GM23338 (cell line): Measurements from ENCODE around the gene RILP. TPM values are rescaled to one million over a fixed set of nuclear protein-coding genes. Genes with fewer than 3 reads are reported as not detected.

Experiments
- ATAC-seq: fragments of 200-7000 bp; cut with Tn5 transposase; 3 replicates; pipeline ENCODE4 v1.9.1; 2020
- DNase-seq: peaks from one replicate; pipeline ENCODE4 v3.0.0-alpha.2; 2015; ENCODE audit warnings: low spot score
- H2AFZ ChIP-seq: fragments of 200-600 bp; sonication (generic); 2 replicates; pipeline ENCODE4 v1.8.0; 2016; ENCODE audit warnings: antibody characterized with exemption, mild to moderate bottlenecking, moderate library complexity
- H3F3A ChIP-seq: fragments of 200-600 bp; sonication (generic); replicated peaks from 2 replicates; pipeline ENCODE4 v1.8.0; 2017; ENCODE audit warnings: antibody characterized with exemption, mixed run types, low read depth
- H3K27ac ChIP-seq: fragments of 200-600 bp; sonication (generic); 2 replicates; pipeline ENCODE4 v1.6.1; 2016; ENCODE audit warnings: low read depth
- H3K27me3 ChIP-seq: fragments of 200-600 bp; sonication (generic); 2 replicates; pipeline ENCODE4 v1.8.0; 2016; ENCODE audit warnings: mild to moderate bottlenecking, mixed run types, moderate library complexity; ENCODE audit not compliant: insufficient read depth
- H3K36me3 ChIP-seq: fragments of 200-600 bp; sonication (generic); 2 replicates; pipeline ENCODE4 v1.8.0; 2016; ENCODE audit warnings: mild to moderate bottlenecking; ENCODE audit not compliant: insufficient read depth
- H3K4me1 ChIP-seq: fragments of 200-600 bp; sonication (generic); 2 replicates; pipeline ENCODE4 v1.8.0; 2016; ENCODE audit warnings: mild to moderate bottlenecking, moderate library complexity; ENCODE audit not compliant: insufficient read depth
- H3K4me2 ChIP-seq: fragments of 200-600 bp; sonication (generic); 2 replicates; pipeline ENCODE4 v1.7.1; 2017; ENCODE audit warnings: mixed run types
- H3K4me3 ChIP-seq: fragments of 200-600 bp; sonication (generic); 2 replicates; pipeline ENCODE4 v1.6.1; 2016; ENCODE audit warnings: mixed run types
- H3K79me2 ChIP-seq: fragments of 200-600 bp; sonication (generic); replicated peaks from 2 replicates; pipeline ENCODE4 v1.8.0; 2017; ENCODE audit warnings: mild to moderate bottlenecking; ENCODE audit not compliant: insufficient read depth
- H3K9me2 ChIP-seq: fragments of 200-600 bp; sonication (generic); 2 replicates; pipeline ENCODE4 v1.8.0; 2017; ENCODE audit not compliant: insufficient read depth
- H4K20me1 ChIP-seq: fragments of 200-600 bp; sonication (generic); replicated peaks from 2 replicates; pipeline ENCODE4 v1.8.0; 2017; ENCODE audit warnings: mild to moderate bottlenecking; ENCODE audit not compliant: insufficient read depth
- H3K27ac Mint-ChIP-seq: 2 replicates; pipeline ENCODE4 v1.8.0; 2020; ENCODE audit warnings: inconsistent platforms, mild to moderate bottlenecking, moderate library complexity, mixed read lengths
- H3K27me3 Mint-ChIP-seq: 3 replicates; pipeline ENCODE4 v1.8.0; 2022; ENCODE audit warnings: low read depth, mild to moderate bottlenecking, moderate library complexity, mixed read lengths, inconsistent platforms; ENCODE audit not compliant: insufficient read depth, poor library complexity
- H3K36me3 Mint-ChIP-seq: 3 replicates; pipeline ENCODE4 v1.8.0; 2021; ENCODE audit warnings: low read depth, mild to moderate bottlenecking, inconsistent platforms, moderate library complexity, mixed read lengths
- H3K4me1 Mint-ChIP-seq: 3 replicates; pipeline ENCODE4 v1.8.0; 2020; ENCODE audit warnings: mild to moderate bottlenecking, inconsistent platforms, mixed read lengths
- H3K4me3 Mint-ChIP-seq: 3 replicates; pipeline ENCODE4 v1.8.0; 2021; ENCODE audit warnings: moderate library complexity, mild to moderate bottlenecking, inconsistent platforms, mixed read lengths
- H3K9me3 Mint-ChIP-seq: 3 replicates; pipeline ENCODE4 v1.8.0; 2020; ENCODE audit warnings: moderate library complexity, mild to moderate bottlenecking, inconsistent platforms, mixed read lengths
- CREB1 ChIP-seq: fragments of 250-450 bp; sonication (Bioruptor Pico); IDR thresholded peaks from 2 replicates; pipeline ENCODE4 v1.5.0; 2020; ENCODE audit warnings: low read depth, mild to moderate bottlenecking, moderate library complexity
- CTCF ChIP-seq, 2 experiments: fragments of 200-600 bp in 1 of 2; sonication (generic) in 1 of 2; conservative IDR thresholded peaks; 2 replicates each; pipeline versions ENCODE4 v1.5.1 to v1.6.1; 2016 to 2017; ENCODE audit warnings: antibody characterized with exemption in 2 of 2, low read depth in 2 of 2, mild to moderate bottlenecking in 2 of 2, moderate library complexity in 1 of 2
- EZH2 ChIP-seq: fragments of 200-600 bp; sonication (generic); IDR thresholded peaks from one replicate; pipeline ENCODE4 v1.8.0; 2017; ENCODE audit warnings: antibody characterized with exemption, mild to moderate bottlenecking, low read depth; ENCODE audit not compliant: unreplicated experiment
- EZH2phosphoT487 ChIP-seq: fragments of 200-600 bp; sonication (generic); IDR thresholded peaks from one replicate; pipeline ENCODE4 v1.8.1; 2018; ENCODE audit warnings: antibody characterized with exemption; ENCODE audit not compliant: unreplicated experiment
- JUNB ChIP-seq: IDR thresholded peaks from one replicate; pipeline ENCODE4 v1.6.1; 2016; ENCODE audit warnings: antibody characterized with exemption; ENCODE audit not compliant: unreplicated experiment
- NANOG ChIP-seq: IDR thresholded peaks from 2 replicates; pipeline ENCODE4 v1.6.1; 2016; ENCODE audit warnings: antibody characterized with exemption, borderline replicate concordance
- POLR2AphosphoS5 ChIP-seq: IDR thresholded peaks from 2 replicates; pipeline ENCODE4 v1.6.1; 2016; ENCODE audit warnings: antibody characterized with exemption, low read depth
- STAT1 ChIP-seq: IDR thresholded peaks from one replicate; pipeline ENCODE4 v1.6.1; 2016; ENCODE audit warnings: antibody characterized with exemption; ENCODE audit not compliant: unreplicated experiment
- ZNF114 ChIP-seq: fragments of 250-450 bp; sonication (Bioruptor Pico); IDR thresholded peaks from 2 replicates; pipeline ENCODE4 v1.5.0; 2020; ENCODE audit warnings: mild to moderate bottlenecking, moderate library complexity
- ZNF331 ChIP-seq: fragments of 250-450 bp; sonication (Bioruptor Pico); IDR thresholded peaks from 2 replicates; pipeline ENCODE4 v1.5.0; 2020; ENCODE audit warnings: low read depth, mild to moderate bottlenecking, moderate library complexity
- polyA plus RNA-seq: library from polyadenylated mRNA; unstranded; fragments of >200 nt; fragmentation: Nextera tagmentation; extraction: Ambion mirVana; gene quantifications from 2 replicates; pipeline ENCODE4 v1.2.1, GENCODE V29; 2016
- total RNA-seq: library from RNA; depleted of rRNA; stranded (reverse); fragments of >200 nt; shearing (Covaris generic); gene quantifications from 2 replicates; pipeline ENCODE4 v1.2.3, GENCODE V29; 2014
- TF ChIP-seq, protein P1 (sequence below): IDR thresholded peaks from one replicate; pipeline ENCODE4 v1.6.1; 2018; ENCODE audit warnings: antibody characterized with exemption; ENCODE audit not compliant: unreplicated experiment
- TF ChIP-seq, protein P2 (sequence below): IDR thresholded peaks from 2 replicates; pipeline ENCODE4 v1.6.1; 2016; ENCODE audit warnings: antibody characterized with exemption

Gene RILP
- total and polyA plus RNA-seq, 2 experiments from 2014 or later, result 9.2 to 10.8 TPM

DNA sequence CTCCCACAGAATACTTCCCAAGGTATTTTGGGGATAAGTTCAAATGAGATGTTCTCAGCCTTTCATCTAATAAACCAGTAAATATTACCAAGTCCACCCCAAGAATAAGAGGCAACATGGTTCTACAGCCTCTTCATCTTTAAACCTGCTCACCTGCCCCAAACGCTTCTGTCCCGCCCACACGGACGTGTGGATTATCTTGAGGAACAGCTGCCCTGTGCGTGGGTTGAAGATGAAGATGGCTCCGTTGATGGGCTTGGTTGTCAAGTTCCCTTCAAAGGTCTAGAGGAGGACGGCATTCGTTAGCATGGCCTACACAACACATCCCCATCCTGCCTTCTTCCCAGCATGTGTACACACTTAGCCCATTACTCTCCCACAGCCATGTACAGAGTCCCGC lies 8.4 kb upstream of the RILP start:
- no peak overlapping the region for H2AFZ ChIP-seq
- no peaks in the 10 kb centered on the region for H3K27me3 ChIP-seq
- DNase-seq (no peak), ATAC-seq (no peak)
- no peak overlapping the region for H3K27ac ChIP-seq
- Mint-ChIP-seq H3K4me3 (no peak overlapping the region), H3K36me3 (peaks cover 98% of the 10 kb centered on the region), H3K27ac (no peak overlapping the region), H3K27me3 (peaks cover 7% of the 10 kb centered on the region), H3K9me3 (no peaks in the 10 kb centered on the region), H3K4me1 (no peaks in the 10 kb centered on the region)
- no peak overlapping the region for H3K4me2 ChIP-seq
- TF ChIP-seq EZH2 (no peak), ZNF331 (no peak), JUNB (no peak), ZNF114 (CRISPR knock-in tag) (no peak), EZH2phosphoT487 (no peak), CREB1 (no peak), NANOG (no peak), POLR2AphosphoS5 (no peak), STAT1 (no peak)
- TF ChIP-seq, protein P1, sequence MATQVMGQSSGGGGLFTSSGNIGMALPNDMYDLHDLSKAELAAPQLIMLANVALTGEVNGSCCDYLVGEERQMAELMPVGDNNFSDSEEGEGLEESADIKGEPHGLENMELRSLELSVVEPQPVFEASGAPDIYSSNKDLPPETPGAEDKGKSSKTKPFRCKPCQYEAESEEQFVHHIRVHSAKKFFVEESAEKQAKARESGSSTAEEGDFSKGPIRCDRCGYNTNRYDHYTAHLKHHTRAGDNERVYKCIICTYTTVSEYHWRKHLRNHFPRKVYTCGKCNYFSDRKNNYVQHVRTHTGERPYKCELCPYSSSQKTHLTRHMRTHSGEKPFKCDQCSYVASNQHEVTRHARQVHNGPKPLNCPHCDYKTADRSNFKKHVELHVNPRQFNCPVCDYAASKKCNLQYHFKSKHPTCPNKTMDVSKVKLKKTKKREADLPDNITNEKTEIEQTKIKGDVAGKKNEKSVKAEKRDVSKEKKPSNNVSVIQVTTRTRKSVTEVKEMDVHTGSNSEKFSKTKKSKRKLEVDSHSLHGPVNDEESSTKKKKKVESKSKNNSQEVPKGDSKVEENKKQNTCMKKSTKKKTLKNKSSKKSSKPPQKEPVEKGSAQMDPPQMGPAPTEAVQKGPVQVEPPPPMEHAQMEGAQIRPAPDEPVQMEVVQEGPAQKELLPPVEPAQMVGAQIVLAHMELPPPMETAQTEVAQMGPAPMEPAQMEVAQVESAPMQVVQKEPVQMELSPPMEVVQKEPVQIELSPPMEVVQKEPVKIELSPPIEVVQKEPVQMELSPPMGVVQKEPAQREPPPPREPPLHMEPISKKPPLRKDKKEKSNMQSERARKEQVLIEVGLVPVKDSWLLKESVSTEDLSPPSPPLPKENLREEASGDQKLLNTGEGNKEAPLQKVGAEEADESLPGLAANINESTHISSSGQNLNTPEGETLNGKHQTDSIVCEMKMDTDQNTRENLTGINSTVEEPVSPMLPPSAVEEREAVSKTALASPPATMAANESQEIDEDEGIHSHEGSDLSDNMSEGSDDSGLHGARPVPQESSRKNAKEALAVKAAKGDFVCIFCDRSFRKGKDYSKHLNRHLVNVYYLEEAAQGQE, result no peak
- TF ChIP-seq, protein P2, sequence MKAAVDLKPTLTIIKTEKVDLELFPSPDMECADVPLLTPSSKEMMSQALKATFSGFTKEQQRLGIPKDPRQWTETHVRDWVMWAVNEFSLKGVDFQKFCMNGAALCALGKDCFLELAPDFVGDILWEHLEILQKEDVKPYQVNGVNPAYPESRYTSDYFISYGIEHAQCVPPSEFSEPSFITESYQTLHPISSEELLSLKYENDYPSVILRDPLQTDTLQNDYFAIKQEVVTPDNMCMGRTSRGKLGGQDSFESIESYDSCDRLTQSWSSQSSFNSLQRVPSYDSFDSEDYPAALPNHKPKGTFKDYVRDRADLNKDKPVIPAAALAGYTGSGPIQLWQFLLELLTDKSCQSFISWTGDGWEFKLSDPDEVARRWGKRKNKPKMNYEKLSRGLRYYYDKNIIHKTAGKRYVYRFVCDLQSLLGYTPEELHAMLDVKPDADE, result no peak
- no peak overlapping the region for H3K4me3 ChIP-seq
- H3K79me2 ChIP-seq, result no peaks in the 10 kb centered on the region; the same call in 1 of the 2 replicates
- no peaks in the 10 kb centered on the region for H3K9me2 ChIP-seq
- H4K20me1 ChIP-seq, result peaks cover 10% of the 10 kb centered on the region; the same call in 1 of the 2 replicates
- peaks cover 19% of the 10 kb centered on the region for H3F3A ChIP-seq
- H3K4me1 ChIP-seq, result no peaks in the 10 kb centered on the region
- peaks cover 91% of the 10 kb centered on the region for H3K36me3 ChIP-seq

GRCh38 chr17:1653735-1654134 lies 4.1 kb upstream of the RILP start:
- peaks cover 47% of the 10 kb centered on the region for H3F3A ChIP-seq
- ATAC-seq (no peak), DNase-seq (no peak)
- no peak overlapping the region for H3K27ac ChIP-seq
- no peaks in the 10 kb centered on the region for H3K4me1 Mint-ChIP-seq
- H2AFZ ChIP-seq, result no peak overlapping the region
- H3K27ac Mint-ChIP-seq, result no peak overlapping the region
- H3K9me2 ChIP-seq, result no peaks in the 10 kb centered on the region
- H4K20me1 ChIP-seq, result peaks cover 20% of the 10 kb centered on the region
- peaks cover 9% of the 10 kb centered on the region for H3K27me3 Mint-ChIP-seq
- H3K4me3 Mint-ChIP-seq, result no peak overlapping the region
- H3K36me3 Mint-ChIP-seq, result peaks cover 81% of the 10 kb centered on the region
- H3K4me2 ChIP-seq, result no peak overlapping the region
- no peaks in the 10 kb centered on the region for H3K79me2 ChIP-seq
- H3K4me1 ChIP-seq, result peaks cover 5% of the 10 kb centered on the region; the same call in 1 of the 2 replicates
- peaks cover 71% of the 10 kb centered on the region for H3K36me3 ChIP-seq
- H3K9me3 Mint-ChIP-seq, result no peaks in the 10 kb centered on the region
- H3K4me3 ChIP-seq, result no peak overlapping the region
- H3K27me3 ChIP-seq, result no peaks in the 10 kb centered on the region
- TF ChIP-seq, protein P1, result no peak
- TF ChIP-seq CTCF (conservative IDR thresholded peaks at IDR 0.05; ENCODE audit: low read depth in 2 of 2), result no peak
- no peak for TF ChIP-seq EZH2
- no peak for TF ChIP-seq POLR2AphosphoS5
